ENCODE measurements around the gene CCDC149.

- TF ChIP-seq CTCF (IDR thresholded peaks at IDR 0.05; ENCODE audit: insufficient read depth, low read depth, low read length): no peak
- no peak for TF ChIP-seq EZH2 (IDR thresholded peaks at IDR 0.05; ENCODE audit: insufficient read depth, low read length)
Measured at GRCh38 chr4:24770032-24770584, 142.7 kb downstream of the CCDC149 start.

Data from astrocyte (in vitro differentiated cells and primary cell).